Fibroblast of the aortic adventitia (primary cell): ENCODE data around the gene ACP6. TPM values are rescaled to one million over a fixed set of nuclear protein-coding genes. Genes with fewer than 3 reads are reported as not detected.

Source experiments
- DNase-seq: peaks from one replicate; pipeline ENCODE4 v3.0.0-alpha.2; 2010; ENCODE audit warnings: low read depth
- H3K4me3 ChIP-seq: 2 replicates; pipeline ENCODE4 v1.5.1; 2011; ENCODE audit warnings: low read depth, mild to moderate bottlenecking, control low read depth, low read length, moderate library complexity
- total RNA-seq: library from RNA; depleted of rRNA; stranded (reverse); fragments of >200 nt; gene quantifications from 2 replicates; pipeline ENCODE4 v1.2.3, GENCODE V29; 2012; ENCODE audit warnings: low replicate concordance
- TF ChIP-seq, protein P1 (sequence below): IDR thresholded peaks from 2 replicates; pipeline ENCODE4 v1.5.1; 2011; ENCODE audit warnings: mild to moderate bottlenecking, low read length, control low read depth, inconsistent platforms; ENCODE audit not compliant: insufficient read depth

Gene ACP6
- total RNA-seq: 2.9 and 3.5 TPM in 2 replicates

DNA sequence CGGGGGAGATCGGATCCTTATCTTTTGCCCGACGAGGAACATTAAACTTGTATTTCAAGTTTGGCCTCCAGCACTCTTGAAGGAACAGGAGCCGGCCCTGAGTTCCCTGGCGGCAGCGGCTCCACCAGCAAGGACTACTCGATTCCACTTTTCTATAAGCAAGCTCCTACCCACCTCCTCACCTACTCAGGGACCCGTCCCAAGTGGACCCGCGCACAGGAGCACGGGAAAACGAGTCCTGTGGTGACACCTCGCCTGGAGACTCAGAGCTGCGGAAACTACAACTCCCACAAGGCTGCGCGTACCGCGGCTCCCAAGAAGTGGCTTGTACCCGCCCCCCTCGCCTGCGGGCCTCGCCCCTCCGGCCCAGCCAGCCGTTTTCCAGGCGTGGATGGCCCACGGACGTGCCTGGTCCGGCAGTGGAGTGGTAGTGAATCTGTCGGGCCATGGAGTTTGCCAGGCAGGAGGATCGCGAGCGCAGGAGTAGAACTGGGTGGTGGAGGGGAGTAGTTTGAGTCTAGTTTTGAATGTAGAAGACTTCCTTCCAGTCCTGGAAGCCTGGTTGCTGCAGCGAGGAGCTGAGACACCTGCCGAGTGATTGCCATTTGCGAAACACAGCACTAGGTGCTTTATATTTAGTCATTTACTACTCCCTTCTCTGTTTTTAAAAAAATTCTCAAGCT lies at the start of gene ACP6:
TSS of gene ACP6 (minus strand) at position 206 of the 683 bp plus-strand sequence. CDS start 476 bp downstream, outside the sequence.
- TF ChIP-seq, protein P1, sequence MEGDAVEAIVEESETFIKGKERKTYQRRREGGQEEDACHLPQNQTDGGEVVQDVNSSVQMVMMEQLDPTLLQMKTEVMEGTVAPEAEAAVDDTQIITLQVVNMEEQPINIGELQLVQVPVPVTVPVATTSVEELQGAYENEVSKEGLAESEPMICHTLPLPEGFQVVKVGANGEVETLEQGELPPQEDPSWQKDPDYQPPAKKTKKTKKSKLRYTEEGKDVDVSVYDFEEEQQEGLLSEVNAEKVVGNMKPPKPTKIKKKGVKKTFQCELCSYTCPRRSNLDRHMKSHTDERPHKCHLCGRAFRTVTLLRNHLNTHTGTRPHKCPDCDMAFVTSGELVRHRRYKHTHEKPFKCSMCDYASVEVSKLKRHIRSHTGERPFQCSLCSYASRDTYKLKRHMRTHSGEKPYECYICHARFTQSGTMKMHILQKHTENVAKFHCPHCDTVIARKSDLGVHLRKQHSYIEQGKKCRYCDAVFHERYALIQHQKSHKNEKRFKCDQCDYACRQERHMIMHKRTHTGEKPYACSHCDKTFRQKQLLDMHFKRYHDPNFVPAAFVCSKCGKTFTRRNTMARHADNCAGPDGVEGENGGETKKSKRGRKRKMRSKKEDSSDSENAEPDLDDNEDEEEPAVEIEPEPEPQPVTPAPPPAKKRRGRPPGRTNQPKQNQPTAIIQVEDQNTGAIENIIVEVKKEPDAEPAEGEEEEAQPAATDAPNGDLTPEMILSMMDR: no peak
- peak; percentile 93 for DNase-seq
- H3K4me3 ChIP-seq: peak within 1 kb of the TSS; percentile 77

DNA sequence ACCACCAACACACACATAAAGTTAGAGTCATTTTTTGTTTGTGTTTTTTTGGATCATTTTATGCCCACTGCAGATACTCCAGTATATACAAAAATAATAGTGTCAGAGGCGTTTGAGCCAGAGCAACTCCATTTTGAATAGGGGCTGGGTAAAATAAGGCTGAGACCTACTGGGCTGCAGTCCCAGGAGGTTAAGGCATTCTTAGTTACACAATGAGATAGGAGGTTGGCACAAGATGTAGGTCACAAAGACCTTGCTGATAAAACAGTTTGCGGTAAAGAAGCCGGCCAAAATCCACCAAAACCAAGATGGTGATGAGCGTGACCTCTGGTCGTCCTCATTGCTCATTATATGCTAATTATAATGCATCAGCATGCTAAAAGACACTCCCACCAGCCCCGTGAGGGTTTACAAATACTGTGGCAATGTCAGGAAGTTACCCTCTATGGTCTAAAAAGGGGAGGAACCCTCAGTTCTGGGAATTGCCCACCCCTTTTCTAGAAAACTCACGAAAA lies 49.4 kb upstream of the ACP6 start:
- DNase-seq: no peak
- H3K4me3 ChIP-seq: no peak overlapping the region
- TF ChIP-seq, protein P1: no peak

DNA sequence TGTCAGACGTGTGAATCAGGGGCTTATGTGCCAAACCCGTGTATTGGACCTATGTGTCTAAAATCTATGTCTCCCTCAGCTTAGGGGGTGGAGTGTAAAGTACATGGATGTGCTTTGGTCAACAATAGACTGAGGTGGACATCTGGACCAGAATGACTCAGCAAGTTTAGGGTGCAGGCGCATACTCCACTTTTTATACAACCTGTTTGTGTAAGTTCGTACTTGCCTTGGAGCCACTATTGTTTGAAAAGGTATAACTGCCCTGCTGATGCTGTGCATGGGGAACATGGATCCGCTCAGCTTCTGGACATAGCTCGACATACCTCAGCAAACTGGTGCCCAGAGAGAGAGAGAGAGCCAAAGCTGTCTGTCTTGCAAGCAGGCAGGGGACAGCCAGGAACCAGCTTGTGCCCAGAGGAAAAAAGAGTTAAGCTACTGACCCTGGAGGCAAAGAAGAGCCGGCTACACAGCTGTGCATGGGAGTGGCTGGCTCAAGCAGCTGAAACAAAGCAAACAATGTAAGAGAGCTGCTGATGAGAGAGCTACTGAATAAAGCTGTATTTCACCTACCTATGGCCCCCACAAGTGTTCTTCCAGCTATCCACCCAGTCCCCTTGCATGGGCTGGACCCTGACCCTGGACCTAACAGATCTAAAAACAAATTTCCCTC lies 48.8 kb upstream of the ACP6 start:
- H3K4me3 ChIP-seq: no peak overlapping the region
- DNase-seq: no peak
- TF ChIP-seq, protein P1: no peak

DNA sequence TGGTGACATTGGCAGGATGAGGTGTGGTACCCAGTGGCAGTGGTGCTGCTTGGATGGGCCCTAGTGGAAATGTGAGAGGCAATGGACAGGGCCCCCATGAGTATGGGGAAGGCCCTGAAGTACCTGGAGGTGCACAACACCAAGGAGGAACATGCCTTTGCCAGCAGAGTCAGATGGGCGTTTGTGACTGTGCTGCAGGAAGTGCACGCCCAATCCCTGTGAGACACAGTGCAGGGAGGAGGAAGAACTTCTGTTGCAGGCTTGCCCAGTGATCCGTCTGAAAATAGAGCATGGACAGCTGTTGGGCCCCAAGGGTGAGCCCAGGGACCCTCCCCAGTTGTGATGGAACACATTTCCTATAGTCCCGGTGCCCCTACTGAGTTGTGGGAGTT lies 47.4 kb upstream of the ACP6 start:
- no peak overlapping the region for H3K4me3 ChIP-seq
- no peak for DNase-seq

DNA sequence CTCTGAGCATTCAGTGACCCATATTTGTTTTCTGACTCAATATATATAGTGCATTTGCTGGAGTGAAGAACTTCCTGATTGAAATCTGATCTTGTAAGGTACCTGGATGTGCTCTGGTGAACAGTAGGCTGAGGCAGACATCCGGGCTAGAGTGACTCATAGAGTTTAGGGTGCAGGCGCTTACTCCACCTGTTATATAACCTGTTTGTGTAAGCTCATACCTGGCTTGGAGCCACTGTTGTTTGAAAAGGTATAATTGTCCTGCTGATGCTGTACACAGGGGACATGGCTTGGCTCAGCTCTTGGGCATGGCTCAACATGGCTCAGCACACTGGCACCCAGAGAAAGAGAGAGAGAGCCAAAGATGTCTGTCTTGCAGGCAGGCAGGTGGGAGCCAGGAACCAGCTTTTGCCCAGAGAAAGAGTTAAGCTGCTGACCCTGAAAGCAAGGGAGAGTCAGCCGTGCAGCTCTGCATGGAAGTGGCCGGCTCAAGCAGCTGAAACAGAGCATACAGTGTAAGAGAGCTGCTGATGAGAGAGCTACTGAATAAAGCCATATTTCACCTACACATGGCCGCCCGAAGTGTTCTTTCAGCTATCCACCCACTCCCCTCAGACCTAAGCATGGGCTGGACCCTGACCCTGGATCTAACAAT lies 46.9 kb upstream of the ACP6 start:
- TF ChIP-seq, protein P1: no peak
- no peak overlapping the region for H3K4me3 ChIP-seq
- DNase-seq: no peak

More for the DNA sequence above, 47.4 kb upstream of the ACP6 start:
- TF ChIP-seq, protein P1: no peak

DNA sequence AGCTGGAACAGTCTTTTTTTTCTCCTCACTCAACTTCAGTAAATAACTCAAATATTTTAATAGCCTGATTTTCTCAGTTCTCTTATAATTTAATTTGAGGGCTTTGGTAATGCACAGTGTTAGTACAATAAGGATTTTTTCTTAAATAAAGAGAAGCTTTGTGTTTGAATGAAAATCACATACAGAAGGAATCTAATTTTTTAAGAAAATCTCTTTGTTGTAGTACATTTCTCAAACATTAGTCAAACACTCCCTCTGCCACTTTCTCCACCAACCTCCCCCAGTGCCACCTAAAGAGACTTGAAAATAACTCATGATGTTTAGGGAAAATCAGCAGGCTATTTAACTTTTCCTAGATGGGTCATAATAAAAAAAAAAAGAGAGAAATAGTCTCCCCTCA lies 42.3 kb upstream of the ACP6 start:
- TF ChIP-seq, protein P1: no peak
- no peak for DNase-seq

More for the DNA sequence above, 42.3 kb upstream of the ACP6 start:
- H3K4me3 ChIP-seq: no peak overlapping the region
